GM08714 (cell line): ENCODE data around the gene TCF25.
"Not testable (repeated sequence)": the region's sequence is repeated elsewhere in the genome, so short reads cannot be mapped to it uniquely, and the experiment has no call there.

Experiments used
- H3K4me3 ChIP-seq: fragments of 200-500 bp; sonication (Bioruptor generic); 2 replicates; pipeline ENCODE4 v1.5.1; 2014; ENCODE audit warnings: mild to moderate bottlenecking, low read length, inconsistent platforms
- ZNF274 ChIP-seq: IDR thresholded peaks from 2 replicates; pipeline ENCODE4 v1.6.1; 2012; ENCODE audit warnings: mild to moderate bottlenecking, low read depth, low read length

The TCF25 gene

DNA sequence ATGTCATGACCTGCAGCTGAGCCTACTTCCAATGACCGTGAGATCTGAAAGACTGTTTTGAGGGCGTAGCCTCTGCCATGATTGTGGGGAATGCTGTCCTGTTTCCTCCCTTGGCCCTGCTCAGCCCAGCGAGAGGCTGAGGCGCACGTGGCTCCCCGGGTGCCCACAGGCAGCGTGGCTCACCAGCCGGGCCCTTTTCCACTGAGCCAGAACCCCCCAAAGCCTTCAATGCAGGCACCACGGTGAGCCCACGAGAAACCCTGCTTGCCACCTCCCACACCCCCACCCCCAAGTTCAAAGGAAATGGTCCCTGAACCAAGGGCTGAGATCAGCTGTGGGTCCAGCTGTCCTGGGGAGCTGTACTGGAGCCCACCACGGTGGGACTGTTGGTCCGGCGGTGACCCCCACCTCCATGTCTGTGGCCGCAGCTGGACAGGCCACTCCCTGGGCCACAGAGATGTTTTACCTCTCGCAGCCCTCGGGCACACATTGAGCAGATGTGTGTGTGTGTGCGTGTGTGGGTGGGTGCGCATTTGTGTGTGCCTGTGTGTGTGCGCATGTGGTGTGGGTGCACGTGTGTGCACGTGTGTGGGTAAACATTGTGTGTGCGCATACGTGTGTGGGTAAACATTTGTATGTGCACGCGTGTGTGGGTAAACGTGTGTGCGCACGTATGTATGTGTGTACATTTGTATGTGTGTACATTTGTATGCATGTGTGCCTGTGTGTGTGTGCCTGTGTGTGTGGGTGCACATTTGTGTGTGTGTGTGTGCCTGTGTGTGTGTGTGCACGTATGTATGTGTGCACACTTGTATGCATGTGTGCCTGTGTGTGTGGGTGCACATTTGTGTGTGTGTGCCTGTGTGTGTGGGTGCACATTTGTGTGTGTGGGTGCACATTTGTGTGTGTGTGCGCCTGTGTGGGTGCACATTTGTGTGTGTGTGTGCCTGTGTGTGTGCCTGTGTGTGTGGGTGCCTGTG is 40.3 kb downstream of the TCF25 start:
- TF ChIP-seq ZNF274: no peak
- no peak overlapping the region for H3K4me3 ChIP-seq

DNA sequence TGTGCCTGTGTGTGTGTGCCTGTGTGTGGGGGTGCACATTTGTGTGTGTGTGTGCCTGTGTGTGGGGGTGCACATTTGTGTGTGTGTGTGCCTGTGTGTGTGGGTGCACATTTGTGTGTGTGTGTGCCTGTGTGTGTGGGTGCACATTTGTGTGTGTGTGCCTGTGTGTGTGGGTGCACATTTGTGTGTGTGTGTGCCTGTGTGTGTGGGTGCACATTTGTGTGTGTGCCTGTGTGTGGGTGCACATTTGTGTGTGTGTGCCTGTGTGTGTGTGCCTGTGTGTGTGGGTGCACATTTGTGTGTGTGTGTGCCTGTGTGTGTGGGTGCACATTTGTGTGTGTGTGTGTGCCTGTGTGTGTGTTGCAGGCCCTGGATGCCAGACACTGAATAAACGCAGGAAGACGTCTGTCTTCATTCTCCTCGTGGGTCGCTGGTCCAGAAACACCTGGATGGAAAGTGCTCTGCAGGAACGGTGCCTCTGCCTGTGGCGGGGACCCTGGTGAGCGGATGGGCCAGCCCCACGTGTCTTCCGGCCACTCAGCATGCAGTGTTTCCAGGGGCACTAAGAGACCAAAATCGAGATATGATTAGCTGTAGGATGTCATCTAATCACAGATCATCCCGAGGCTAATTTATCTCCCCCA is 41.4 kb downstream of the TCF25 start:
- not testable (repeated sequence) for H3K4me3 ChIP-seq

- no peak overlapping the region for H3K4me3 ChIP-seq
- no peak for TF ChIP-seq ZNF274
These were observed 42.2 kb downstream of the TCF25 start for GRCh38 chr16:89915303-89916232.

GRCh38 chr16:89917773-89918452 is 44.5 kb downstream of the TCF25 start:
- H3K4me3 ChIP-seq: peak overlapping the region; percentile 2; the same call in 1 of the 2 replicates
- TF ChIP-seq ZNF274: no peak

- TF ChIP-seq ZNF274: no peak
- H3K4me3 ChIP-seq: peak within 1 kb of the TSS; percentile 2; the same call in 1 of the 2 replicates
These were observed 45.3 kb downstream of the TCF25 start, which contains the start of gene MC1R for GRCh38 chr16:89918453-89919347. TSS of gene MC1R (plus strand) at chr16:89918862. CDS start at chr16:89919259, 397 bp downstream.

DNA sequence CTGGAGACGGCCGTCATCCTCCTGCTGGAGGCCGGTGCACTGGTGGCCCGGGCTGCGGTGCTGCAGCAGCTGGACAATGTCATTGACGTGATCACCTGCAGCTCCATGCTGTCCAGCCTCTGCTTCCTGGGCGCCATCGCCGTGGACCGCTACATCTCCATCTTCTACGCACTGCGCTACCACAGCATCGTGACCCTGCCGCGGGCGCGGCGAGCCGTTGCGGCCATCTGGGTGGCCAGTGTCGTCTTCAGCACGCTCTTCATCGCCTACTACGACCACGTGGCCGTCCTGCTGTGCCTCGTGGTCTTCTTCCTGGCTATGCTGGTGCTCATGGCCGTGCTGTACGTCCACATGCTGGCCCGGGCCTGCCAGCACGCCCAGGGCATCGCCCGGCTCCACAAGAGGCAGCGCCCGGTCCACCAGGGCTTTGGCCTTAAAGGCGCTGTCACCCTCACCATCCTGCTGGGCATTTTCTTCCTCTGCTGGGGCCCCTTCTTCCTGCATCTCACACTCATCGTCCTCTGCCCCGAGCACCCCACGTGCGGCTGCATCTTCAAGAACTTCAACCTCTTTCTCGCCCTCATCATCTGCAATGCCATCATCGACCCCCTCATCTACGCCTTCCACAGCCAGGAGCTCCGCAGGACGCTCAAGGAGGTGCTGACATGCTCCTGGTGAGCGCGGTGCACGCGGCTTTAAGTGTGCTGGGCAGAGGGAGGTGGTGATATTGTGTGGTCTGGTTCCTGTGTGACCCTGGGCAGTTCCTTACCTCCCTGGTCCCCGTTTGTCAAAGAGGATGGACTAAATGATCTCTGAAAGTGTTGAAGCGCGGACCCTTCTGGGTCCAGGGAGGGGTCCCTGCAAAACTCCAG is 46.4 kb downstream of the TCF25 start:
- TF ChIP-seq ZNF274: no peak
- H3K4me3 ChIP-seq: no peak overlapping the region

GRCh38 chr16:89920723-89921122 is 47.3 kb downstream of the TCF25 start:
- TF ChIP-seq ZNF274: no peak
- H3K4me3 ChIP-seq: no peak overlapping the region

GRCh38 chr16:89921131-89921701 is 47.8 kb downstream of the TCF25 start:
- TF ChIP-seq ZNF274: no peak
- H3K4me3 ChIP-seq: no peak overlapping the region

DNA sequence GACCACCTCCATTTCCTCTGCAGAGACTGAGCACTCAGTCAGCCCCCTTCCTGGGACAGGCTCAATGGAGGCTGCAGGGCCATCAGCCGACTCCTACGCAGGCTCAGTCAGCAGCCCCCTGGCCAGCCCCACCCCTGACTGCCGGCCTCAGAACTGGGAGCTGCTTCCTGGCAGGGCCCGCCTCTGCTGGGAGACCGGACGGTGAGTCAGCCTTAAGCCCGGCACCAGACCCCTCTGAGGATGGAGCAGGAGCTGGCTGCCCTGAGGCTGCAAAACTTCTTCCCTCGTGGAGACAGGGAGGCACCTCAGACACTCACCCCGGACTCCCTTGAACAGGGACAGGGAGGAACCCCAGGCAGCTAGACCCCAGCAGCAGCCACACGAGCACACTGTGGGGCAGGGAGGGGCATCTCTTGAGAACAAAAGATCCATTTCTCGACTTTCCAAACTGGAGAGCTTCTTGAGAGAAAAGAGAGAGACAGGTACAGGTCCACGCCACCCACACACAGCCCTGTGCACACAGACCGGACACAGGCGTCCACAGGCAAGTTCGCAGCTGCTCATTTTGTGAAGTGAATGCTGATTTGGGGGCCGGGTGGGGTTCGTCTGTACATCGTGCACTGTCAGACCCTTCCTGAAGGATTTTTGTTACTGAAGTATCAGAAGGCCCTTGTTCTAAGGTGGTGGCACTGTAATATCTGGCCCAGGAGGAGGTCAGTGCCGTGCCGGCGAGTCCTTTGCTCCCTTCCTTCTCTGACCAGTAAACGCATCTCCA is 48.5 kb downstream of the TCF25 start:
- H3K4me3 ChIP-seq: no peak overlapping the region

DNA sequence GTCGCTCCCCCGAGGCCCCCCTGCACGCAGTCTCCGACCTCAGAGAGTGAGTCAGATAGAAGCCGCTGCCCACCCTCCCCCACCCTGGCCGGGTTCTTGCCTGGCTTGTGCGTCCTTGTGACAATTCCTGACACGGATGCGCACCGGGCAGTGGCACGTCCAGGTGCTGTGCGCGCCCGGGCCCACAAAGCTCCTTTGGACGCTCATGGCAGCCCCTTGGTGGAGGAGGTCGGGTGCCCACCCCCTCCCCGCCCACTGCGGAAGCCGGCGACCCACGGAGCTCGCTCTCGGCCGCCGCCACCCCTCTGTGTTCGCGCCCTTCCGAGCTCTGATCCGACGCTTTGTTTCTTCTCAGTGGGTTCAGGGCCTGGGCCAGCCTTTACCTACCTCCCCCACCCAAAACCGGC is 49.1 kb downstream of the TCF25 start:
- peak overlapping the region; percentile 23; the same call in 1 of the 2 replicates for H3K4me3 ChIP-seq
- no peak for TF ChIP-seq ZNF274

More for the DNA sequence above, 48.5 kb downstream of the TCF25 start:
- no peak for TF ChIP-seq ZNF274
